Esophagus squamous epithelium (tissue), 5 donors: ENCODE measurements around the gene THEMIS2. TPM values are rescaled to one million over a fixed set of nuclear protein-coding genes. Genes with fewer than 3 reads are reported as not detected.

Source experiments
- DNase-seq: peaks from one replicate; lab custom pipeline; 2025; lab: John Stamatoyannopoulos, UW
- H3K27ac ChIP-seq, 4 donors: fragments of 200-600 bp; sonication (generic); one replicate each; pipeline ENCODE4 v1.5.1; 2016 to 2019; ENCODE audit warnings: mild to moderate bottlenecking in 1 of 4
- H3K27me3 ChIP-seq, 4 donors: fragments of 200-600 bp; sonication (generic); 1 replicate in 3 of 4; 2 replicates in 1 of 4; pipeline versions ENCODE4 v1.5.1 to v1.6.0; 2017 to 2021; ENCODE audit warnings: antibody characterized with exemption in 1 of 4
- H3K36me3 ChIP-seq, 3 donors: fragments of 200-600 bp; sonication (generic); one replicate each; pipeline ENCODE4 v1.5.1; 2016 to 2019
- H3K4me1 ChIP-seq, 3 donors: fragments of 200-600 bp; sonication (generic); one replicate each; pipeline ENCODE4 v1.5.1; 2017 to 2019
- H3K4me3 ChIP-seq, 4 donors: fragments of 200-600 bp; sonication (generic); 1 replicate in 3 of 4; 2 replicates in 1 of 4; pipeline ENCODE4 v1.5.1; 2016 to 2019; ENCODE audit warnings: mild to moderate bottlenecking in 2 of 4, moderate library complexity in 1 of 4
- H3K9me3 ChIP-seq, 3 donors: fragments of 200-600 bp; sonication (generic); one replicate each; pipeline ENCODE4 v1.5.1; 2016 to 2019
- CTCF ChIP-seq, 6 experiments: fragments of 450-650 bp in 4 of 6; fragments of 200-600 bp in 2 of 6; sonication (generic) in 2 of 6; IDR thresholded peaks; one replicate each; pipeline ENCODE4 v1.5.1; 2016 to 2019; ENCODE audit warnings: antibody characterized with exemption in 6 of 6, mild to moderate bottlenecking in 4 of 6, moderate library complexity in 4 of 6
- POLR2A ChIP-seq, 4 donors: fragments of 450-650 bp; IDR thresholded peaks; one replicate each; pipeline ENCODE4 v1.6.1; 2017; ENCODE audit warnings: antibody characterized with exemption in 4 of 4, mild to moderate bottlenecking in 4 of 4, moderate library complexity in 3 of 4
- WGBS, 2 donors: methylation state at CpG; one replicate each; pipeline ENCODE4 v1.1.5; 2018; 5-methylcytosine and 5-hydroxymethylcytosine counted together
- intact Hi-C: fragments of 100-400 bp; cut with DNase I; formaldehyde crosslinking; loops from one replicate; pipeline ENCODE4 v1.15.0; 2022
- total RNA-seq, 4 donors: library from RNA; depleted of rRNA; stranded (reverse); fragments of >200 nt; gene quantifications; one replicate each; pipeline ENCODE4 v1.1.0, GENCODE V29; 2016
- donor health status: DM: yes; HTN: yes; CAD: no.

The THEMIS2 gene
- total RNA-seq, 4 donors from 2014 or later = 2.0 to 13.9 (median 8.6) TPM

GRCh38 chr1:27831568-27832410 lies 40.6 kb upstream of the THEMIS2 start:
- Histone ChIP-seq H3K27ac (peak overlapping the region in 3 of 4 donors; percentile 93 to 94 (median 93)), H3K36me3 (peaks cover 0 to 40% (median 0%) of the 10 kb centered on the region in 3 donors), H3K27me3 (no peaks in the 10 kb centered on the region), H3K4me1 (peaks cover 12 to 32% (median 13%) of the 10 kb centered on the region in 3 donors), H3K9me3 (no peaks in the 10 kb centered on the region), H3K4me3 (peak overlapping the region; percentile 73 to 92 (median 88))
- intact Hi-C loops = no loop called here
- no peak for TF ChIP-seq CTCF (IDR thresholded peaks at IDR 0.05)
- no peak for TF ChIP-seq POLR2A (IDR thresholded peaks at IDR 0.05)
- DNase-seq = no peak
- 43% methylated on average over 10 of the region's 10 CpGs for WGBS, 2 donors

DNA sequence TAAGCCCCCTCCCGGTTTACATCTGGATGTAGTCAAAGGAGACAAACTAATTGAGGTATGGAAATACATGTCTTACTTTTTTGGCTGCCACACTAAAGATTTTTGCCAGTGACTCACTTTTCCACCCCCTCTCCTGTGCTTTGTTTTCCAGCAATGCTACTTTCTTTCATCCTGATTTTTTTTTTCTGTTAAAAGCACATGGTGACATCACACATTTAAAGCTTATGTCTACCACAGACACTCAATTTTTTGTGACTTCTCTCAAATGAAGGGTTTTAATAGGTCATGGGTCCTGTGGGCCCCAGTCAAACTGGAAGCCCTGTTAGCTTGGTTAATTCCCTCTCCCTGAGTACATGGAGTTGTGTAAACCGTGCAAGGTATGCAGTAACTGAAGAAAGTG lies 39.6 kb upstream of the THEMIS2 start:
- TF ChIP-seq CTCF (IDR thresholded peaks at IDR 0.05) (no peak), POLR2A (IDR thresholded peaks at IDR 0.05) (no peak)
- H3K4me3 ChIP-seq = no peak overlapping the region
- WGBS, 2 donors = 48 to 52% methylated on average over 2 of the region's 2 CpGs
- H3K9me3 ChIP-seq = no peaks in the 10 kb centered on the region
- H3K27ac ChIP-seq = no peak overlapping the region
- no peaks in the 10 kb centered on the region for H3K27me3 ChIP-seq
- H3K36me3 ChIP-seq = peaks cover 0 to 50% (median 0%) of the 10 kb centered on the region in 3 donors
- peaks cover 12 to 32% (median 13%) of the 10 kb centered on the region in 3 donors for H3K4me1 ChIP-seq
- no peak for DNase-seq
- intact Hi-C loops = no loop called here

DNA sequence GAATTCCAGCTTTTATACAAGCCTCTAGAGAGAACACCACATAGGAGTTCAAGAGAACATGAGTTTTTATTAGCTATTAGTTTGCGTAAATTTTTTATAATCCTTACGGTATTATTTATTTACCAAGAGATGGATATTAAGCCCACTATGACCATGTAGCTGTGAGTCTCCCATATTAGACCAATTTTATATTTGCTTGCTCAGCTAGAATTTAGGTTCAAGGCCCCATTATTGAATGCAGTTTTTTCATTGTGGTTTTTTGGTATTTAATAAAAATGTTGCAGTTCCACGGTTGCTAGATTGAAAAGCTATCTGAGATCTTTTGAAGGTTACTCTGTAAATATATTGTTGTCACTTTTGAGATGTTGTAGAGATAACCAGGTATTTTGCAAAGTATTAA lies 38.9 kb upstream of the THEMIS2 start:
- intact Hi-C loops = no loop called here
- TF ChIP-seq POLR2A (IDR thresholded peaks at IDR 0.05) (no peak), CTCF (IDR thresholded peaks at IDR 0.05) (no peak)
- 80 to 88% methylated on average over 3 of the region's 3 CpGs for WGBS, 2 donors
- no peak for DNase-seq
- Histone ChIP-seq H3K36me3 (peaks cover 0 to 54% (median 0%) of the 10 kb centered on the region in 3 donors), H3K27ac (no peak overlapping the region), H3K4me3 (no peak overlapping the region), H3K27me3 (no peaks in the 10 kb centered on the region), H3K9me3 (no peaks in the 10 kb centered on the region), H3K4me1 (peaks cover 12 to 32% (median 13%) of the 10 kb centered on the region in 3 donors)

DNA sequence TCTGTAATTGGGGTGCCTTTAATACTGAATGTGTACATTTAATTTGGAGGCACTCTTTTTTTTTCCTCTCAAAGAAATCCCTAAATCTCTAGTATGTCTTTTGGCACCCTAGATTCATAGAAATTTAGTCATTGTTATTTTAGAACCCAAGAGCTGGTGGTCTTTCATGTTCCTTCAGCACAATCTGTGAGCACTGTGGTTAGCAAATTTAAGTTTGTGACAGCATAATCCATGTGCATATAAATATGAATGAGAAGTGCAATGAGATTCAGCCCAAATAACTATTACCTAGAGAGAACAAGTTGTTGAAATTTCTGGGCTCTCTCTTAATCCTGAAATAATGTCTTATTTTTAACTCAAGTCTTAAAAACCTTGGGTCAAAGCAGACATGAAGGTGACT lies 37.3 kb upstream of the THEMIS2 start:
- Histone ChIP-seq H3K27ac (no peak overlapping the region), H3K27me3 (no peaks in the 10 kb centered on the region), H3K9me3 (no peaks in the 10 kb centered on the region), H3K4me3 (no peak overlapping the region), H3K36me3 (peaks cover 0 to 70% (median 2%) of the 10 kb centered on the region in 3 donors), H3K4me1 (peaks cover 12 to 28% (median 13%) of the 10 kb centered on the region in 3 donors)
- TF ChIP-seq CTCF (IDR thresholded peaks at IDR 0.05) (no peak), POLR2A (IDR thresholded peaks at IDR 0.05) (no peak)
- DNase-seq = no peak
- intact Hi-C loops = no loop called here

DNA sequence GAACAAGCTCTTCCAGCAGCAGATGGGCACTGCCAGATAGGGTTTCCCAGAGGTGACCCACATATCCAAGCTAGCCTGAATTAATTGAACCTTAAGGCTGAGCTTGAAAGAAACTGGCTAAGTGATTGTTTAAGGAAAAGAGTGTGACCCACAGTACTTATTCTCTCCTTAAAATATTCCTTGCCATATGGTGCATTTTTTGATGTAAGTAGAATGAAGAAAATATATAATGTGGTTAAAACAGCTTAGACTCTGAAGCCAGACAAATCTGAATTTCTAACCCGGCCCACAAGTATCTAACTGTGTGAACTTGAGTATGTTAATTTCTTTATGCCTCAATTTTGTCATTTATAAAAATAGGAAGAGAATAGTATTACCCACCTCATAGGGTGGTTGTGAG lies 36.8 kb upstream of the THEMIS2 start:
- Histone ChIP-seq H3K4me3 (no peak overlapping the region), H3K36me3 (peaks cover 1 to 74% (median 3%) of the 10 kb centered on the region in 3 donors), H3K9me3 (no peaks in the 10 kb centered on the region), H3K4me1 (peaks cover 12 to 26% (median 13%) of the 10 kb centered on the region in 3 donors), H3K27ac (no peak overlapping the region), H3K27me3 (no peaks in the 10 kb centered on the region)
- TF ChIP-seq CTCF (IDR thresholded peaks at IDR 0.05) = no peak
- no peak for TF ChIP-seq POLR2A (IDR thresholded peaks at IDR 0.05)
- intact Hi-C loops = no loop called here
- WGBS, 2 donors = 83 to 100% methylated on average over 1 of the region's 1 CpG
- DNase-seq = no peak
